PFSK-1 (cell line): ENCODE data around the gene SPATA9.

ENCODE experiments used
- FOXP2 ChIP-seq: optimal IDR thresholded peaks from 2 replicates; pipeline ENCODE3; 2011; ENCODE audit warnings: borderline replicate concordance, control low read depth, inconsistent platforms; ENCODE audit not compliant: insufficient read depth; ENCODE audit errors: extremely low read length, extremely low read depth
- POLR2AphosphoS5 ChIP-seq: IDR thresholded peaks from 2 replicates; pipeline ENCODE4 v1.6.1; 2012; ENCODE audit warnings: low read depth, mild to moderate bottlenecking, control low read depth, low read length, moderate library complexity
- SIN3A ChIP-seq: IDR thresholded peaks from 2 replicates; pipeline ENCODE4 v1.6.1; 2012; ENCODE audit warnings: mild to moderate bottlenecking, low read length, moderate library complexity, borderline replicate concordance; ENCODE audit not compliant: insufficient read depth
- TAF1 ChIP-seq: IDR thresholded peaks from 2 replicates; pipeline ENCODE4 v1.6.1; 2012; ENCODE audit warnings: low read length, control low read depth, borderline replicate concordance; ENCODE audit not compliant: insufficient read depth
- TF ChIP-seq, protein P1 (sequence below), 2 experiments: IDR thresholded peaks; 2 replicates each; pipeline versions ENCODE4 v1.6.1 to v1.8.0; 2011 to 2012; ENCODE audit warnings: low read depth in 2 of 2, low read length in 2 of 2, control low read depth in 1 of 2, inconsistent platforms in 1 of 2, mild to moderate bottlenecking in 1 of 2, moderate library complexity in 1 of 2; ENCODE audit not compliant: insufficient read depth in 1 of 2

SPATA9 gene

DNA sequence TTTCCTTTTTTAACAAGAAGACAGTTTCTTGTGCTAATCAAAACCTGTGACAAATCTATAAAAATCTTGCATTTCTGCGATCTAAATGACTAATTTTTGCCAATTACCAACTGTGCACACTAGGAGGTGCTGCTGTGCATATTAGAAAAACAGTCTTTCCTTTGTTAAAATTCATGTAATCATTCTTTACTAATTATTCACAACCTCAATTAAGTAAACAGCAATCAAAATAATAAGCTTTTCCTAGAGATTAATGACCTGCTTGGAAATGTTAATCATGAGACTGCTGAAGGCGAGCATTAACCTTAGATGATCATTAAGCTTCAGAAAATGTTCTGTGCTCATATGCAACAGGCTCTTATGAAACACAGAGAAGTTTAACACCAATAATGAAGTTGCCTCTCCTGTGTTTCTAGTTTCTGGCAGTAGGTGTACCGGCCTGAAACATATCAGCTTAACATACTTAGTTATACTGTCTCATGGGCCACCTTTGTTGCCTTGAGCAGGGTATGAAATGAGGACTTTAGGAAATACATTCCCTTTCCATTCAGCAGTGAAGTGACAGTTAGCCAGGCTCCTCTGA is 18.5 kb downstream of the SPATA9 start:
- TF ChIP-seq POLR2AphosphoS5 (no peak), TAF1 (no peak), SIN3A (no peak), FOXP2 (no peak)
- TF ChIP-seq, protein P1, sequence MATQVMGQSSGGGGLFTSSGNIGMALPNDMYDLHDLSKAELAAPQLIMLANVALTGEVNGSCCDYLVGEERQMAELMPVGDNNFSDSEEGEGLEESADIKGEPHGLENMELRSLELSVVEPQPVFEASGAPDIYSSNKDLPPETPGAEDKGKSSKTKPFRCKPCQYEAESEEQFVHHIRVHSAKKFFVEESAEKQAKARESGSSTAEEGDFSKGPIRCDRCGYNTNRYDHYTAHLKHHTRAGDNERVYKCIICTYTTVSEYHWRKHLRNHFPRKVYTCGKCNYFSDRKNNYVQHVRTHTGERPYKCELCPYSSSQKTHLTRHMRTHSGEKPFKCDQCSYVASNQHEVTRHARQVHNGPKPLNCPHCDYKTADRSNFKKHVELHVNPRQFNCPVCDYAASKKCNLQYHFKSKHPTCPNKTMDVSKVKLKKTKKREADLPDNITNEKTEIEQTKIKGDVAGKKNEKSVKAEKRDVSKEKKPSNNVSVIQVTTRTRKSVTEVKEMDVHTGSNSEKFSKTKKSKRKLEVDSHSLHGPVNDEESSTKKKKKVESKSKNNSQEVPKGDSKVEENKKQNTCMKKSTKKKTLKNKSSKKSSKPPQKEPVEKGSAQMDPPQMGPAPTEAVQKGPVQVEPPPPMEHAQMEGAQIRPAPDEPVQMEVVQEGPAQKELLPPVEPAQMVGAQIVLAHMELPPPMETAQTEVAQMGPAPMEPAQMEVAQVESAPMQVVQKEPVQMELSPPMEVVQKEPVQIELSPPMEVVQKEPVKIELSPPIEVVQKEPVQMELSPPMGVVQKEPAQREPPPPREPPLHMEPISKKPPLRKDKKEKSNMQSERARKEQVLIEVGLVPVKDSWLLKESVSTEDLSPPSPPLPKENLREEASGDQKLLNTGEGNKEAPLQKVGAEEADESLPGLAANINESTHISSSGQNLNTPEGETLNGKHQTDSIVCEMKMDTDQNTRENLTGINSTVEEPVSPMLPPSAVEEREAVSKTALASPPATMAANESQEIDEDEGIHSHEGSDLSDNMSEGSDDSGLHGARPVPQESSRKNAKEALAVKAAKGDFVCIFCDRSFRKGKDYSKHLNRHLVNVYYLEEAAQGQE (IDR thresholded peaks at IDR 0.05; ENCODE audit: insufficient read depth in 1 of 2, low read depth in 2 of 2, low read length in 2 of 2) = no peak

- no peak for TF ChIP-seq SIN3A
- TF ChIP-seq POLR2AphosphoS5 = no peak
- TF ChIP-seq, protein P1 (IDR thresholded peaks at IDR 0.05; ENCODE audit: insufficient read depth in 1 of 2, low read depth in 2 of 2, low read length in 2 of 2) = no peak
- TF ChIP-seq TAF1 = no peak
- TF ChIP-seq FOXP2 = no peak
Measured at GRCh38 chr5:95662946-95663345, 19.8 kb downstream of the SPATA9 start.

DNA sequence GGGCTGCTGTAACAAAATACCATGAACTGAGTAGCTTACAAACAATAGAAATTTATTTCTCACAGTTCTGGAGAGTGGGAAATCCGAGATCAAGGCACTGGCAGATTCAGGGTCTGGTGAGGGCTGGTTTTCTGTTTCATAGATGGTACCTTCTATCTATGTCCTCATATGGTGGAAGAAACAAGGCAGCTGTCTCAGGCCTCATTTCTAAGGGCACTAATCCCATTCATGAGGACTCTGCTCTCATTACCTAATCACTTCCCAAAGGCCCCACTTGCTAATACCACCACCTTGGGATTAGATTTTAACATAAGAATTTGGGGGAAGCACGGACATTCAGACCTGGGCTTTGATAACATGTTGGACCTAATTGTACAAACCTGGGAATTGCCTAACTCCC is 22.7 kb downstream of the SPATA9 start:
- TF ChIP-seq TAF1 (no peak), SIN3A (no peak), FOXP2 (no peak), POLR2AphosphoS5 (no peak)
- TF ChIP-seq, protein P1 (IDR thresholded peaks at IDR 0.05; ENCODE audit: insufficient read depth in 1 of 2, low read depth in 2 of 2, low read length in 2 of 2) = no peak

- TF ChIP-seq SIN3A (no peak), TAF1 (no peak), POLR2AphosphoS5 (no peak), FOXP2 (no peak)
- TF ChIP-seq, protein P1 (IDR thresholded peaks at IDR 0.05; ENCODE audit: insufficient read depth in 1 of 2, low read depth in 2 of 2, low read length in 2 of 2) = no peak
Measured at GRCh38 chr5:95655575-95655974, 27.2 kb downstream of the SPATA9 start.

DNA sequence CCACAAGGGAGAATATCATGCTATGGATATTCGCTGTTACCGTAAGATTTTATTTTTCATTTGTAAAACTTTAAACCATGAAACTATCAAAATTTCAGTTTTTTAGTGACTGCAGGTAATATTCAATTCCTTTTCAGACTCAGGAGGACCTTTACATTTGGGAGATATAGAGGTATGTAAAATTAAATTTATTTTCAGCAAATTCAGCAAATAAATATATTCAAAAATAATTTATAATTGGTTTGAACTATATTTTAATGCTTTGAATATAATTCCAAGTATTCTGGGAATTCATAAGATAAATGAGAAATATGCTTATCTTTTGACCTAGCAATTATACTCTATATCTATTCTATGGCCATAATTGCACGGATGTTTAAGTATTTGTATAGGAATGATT is 28.6 kb downstream of the SPATA9 start:
- TF ChIP-seq SIN3A (no peak), TAF1 (no peak), FOXP2 (no peak), POLR2AphosphoS5 (no peak)
